GM18517 (cell line): ENCODE data around the gene ATF6.

Source experiments
- ATAC-seq: cut with Tn5 transposase; IDR thresholded peaks from one replicate; pipeline ENCODE4 v1.9.1; 2021; ENCODE audit warnings: mild to moderate bottlenecking, moderate library complexity; ENCODE audit not compliant: unreplicated experiment

ATF6 gene

DNA sequence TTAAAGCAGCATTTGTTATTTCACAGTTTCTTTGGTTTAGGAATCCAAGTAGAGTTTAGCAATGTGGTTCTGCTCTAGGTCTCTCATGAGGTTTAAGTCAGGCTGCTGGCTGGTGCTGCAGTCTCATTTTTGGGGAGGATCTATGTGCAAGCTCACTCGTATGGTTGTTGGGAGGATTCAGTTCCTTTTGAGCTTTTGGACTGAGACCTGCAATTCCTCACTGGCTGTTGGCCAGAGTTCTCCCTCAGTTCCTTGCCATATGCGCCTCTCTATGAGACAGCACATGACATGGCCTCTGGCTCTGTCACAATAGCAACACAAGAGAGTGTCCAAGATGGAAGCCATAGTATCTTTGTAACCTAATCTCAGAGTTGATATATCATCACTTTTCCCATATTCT, 166.5 kb downstream of the ATF6 start:
- ATAC-seq: no peak

DNA sequence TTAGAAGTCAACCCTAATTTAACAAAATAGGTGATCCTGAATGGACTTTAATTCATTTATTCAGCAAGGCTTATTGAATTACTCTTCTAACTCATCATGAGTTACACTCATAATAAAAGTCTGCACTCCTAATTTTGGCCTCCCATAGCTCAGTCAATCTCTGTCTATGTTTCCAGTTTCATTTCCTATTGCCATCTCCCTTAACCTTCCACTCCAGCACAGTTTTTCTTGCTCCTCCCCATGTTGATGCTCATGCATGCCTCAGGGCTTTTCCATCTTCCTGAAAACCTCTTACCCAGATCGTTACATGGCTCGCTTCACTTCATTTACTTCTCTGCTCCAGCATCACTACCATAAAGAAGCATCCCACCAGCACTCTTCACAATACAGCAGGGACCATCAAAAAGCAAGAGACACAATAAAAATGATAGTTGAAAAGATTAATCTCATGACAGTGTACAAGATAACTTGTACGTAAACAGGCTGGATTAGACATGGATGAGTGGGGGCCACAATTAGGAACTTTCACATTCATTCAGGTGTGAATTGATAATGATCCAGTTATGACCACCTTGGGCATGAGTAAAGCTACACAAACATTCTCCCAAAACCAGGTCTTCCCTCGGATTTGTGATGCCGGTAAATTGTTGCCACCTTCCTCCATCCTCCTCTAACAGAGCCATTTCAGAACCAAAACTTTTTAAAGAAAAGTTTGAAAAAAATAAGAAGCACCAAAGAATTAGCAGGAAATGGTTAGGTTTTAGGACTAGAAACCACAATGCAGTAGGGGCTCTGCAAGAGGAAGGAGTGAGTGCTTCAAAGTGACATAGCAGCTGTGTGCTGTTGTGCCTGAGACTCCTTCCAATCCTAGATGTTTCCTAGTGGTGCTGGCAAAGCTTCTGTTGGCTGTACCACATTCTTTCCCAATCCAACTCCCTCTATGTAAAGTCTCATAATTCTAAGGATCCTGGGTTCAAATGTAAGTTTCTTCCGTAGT, 167.8 kb downstream of the ATF6 start:
- ATAC-seq: no peak

DNA sequence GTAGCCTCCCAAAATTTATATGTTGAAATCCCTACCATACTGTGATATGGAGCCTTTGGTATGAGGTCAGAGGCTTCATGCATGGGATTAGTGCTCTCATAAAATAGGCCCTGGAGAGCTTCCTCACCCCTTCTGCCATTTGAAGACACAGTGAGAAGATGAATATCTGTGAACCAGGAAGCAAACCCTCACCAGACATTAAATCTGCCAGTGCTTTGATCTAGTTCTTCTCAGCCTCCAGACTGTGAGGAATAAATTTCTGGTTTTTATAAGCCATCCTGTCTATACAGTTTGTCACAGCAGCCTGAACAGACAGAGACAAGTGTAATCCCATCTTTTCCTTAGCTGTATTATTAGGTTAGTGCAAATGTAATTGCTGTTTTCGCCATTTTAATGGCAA, 169.1 kb downstream of the ATF6 start:
- no peak for ATAC-seq

DNA sequence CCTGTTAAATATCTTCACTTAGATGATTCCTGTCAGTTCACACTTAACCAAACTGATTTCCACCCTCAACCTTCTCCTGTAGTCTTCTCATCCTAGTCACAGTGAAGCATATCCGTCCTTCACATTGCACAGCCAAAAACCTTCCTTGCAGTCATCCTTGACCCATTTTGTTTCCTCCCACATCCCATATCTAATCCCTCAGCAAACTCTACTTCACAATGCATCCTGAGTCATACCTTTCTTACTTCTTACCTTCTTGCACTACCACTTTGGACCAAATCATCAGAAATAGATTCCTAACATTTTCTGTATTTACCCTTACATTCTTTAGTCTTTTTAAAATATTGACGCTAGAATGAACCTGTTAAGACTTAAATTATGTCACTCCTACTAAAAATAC, 170.7 kb downstream of the ATF6 start:
- no peak for ATAC-seq

DNA sequence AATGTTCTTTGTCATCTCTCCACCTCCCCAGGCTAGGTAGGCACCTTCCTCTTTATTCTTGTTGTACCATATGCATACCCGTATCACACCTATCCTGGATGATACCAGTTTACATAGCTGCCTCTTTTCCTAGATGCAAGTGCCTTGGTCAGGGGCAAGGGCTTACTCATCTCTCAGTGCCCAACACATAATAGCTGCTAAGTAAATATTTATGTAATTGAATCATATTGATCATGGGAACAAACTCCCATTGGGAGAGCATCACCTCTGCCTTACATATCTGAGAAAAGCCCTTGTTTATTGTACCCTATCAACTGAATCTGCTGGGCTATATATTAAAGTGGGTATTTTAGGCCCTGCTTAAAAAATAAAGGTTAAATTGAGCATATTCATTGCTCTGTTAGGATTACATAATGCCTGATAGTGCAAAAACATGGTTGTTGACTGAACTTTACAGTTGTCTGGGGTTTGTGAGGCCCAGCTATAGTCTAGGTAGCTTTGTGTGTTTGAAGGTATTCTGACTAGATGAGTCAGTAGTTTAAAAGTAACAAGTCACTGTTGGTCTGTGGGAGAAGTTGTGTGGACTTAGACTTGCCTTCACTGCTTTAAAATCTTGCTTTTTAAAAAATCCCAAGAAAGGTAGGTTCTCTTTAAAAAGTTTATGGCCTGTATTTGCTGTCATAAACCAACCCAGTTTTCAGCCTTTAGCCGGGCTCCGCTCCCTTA, 174.9 kb downstream of the ATF6 start:
- ATAC-seq: no peak

DNA sequence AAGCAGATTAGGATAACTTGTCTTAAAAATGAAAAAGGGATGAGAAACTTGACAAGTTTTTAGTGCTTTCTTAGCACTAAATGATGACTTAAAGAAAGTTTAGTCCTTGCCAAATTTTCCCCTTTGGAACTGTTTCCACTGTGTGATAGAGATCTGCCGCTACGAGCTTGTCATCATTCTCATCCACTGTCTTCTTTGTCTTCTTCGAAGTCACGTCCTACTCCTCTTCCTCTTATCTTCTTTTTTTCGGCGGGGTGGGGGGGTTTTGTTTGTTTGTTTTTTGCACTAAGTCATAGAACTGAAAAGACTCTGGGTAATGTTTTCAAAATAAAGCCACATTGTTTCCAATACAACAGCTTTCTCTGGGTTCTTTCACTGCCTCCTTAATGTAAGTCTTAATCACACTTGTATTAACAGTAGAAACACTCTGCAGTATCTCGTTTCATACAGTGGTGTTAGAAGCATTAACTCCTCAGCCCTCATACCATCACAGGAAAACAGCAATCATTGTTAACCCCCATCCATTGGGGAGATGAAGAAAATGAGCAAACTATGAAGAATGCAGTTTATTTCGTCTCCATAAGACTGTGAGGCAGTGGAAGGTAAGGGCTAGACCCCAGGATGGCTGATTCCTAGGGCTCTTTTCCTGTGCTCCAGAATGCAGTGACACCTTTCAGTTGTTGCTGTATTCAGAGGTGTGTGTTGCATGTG, 175.8 kb downstream of the ATF6 start:
- no peak for ATAC-seq

DNA sequence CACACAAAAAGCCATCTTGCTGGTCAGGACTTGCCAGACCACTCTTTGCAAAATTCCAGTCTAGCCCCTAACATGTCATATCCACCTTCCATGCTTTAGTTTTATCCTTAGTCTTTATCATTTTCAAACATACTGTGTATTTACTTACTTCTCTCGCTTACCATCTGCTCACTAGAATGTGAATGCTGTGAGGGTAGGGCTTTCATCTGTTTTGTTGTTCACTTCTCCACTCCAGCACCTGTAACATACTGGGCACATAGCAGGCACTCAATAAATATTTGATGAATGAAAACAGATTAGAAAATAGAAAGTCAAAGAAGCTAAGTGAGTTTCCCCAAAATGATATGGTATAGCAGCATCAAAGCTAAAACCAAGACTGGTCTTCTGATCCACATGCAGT, 177.6 kb downstream of the ATF6 start:
- no peak for ATAC-seq

DNA sequence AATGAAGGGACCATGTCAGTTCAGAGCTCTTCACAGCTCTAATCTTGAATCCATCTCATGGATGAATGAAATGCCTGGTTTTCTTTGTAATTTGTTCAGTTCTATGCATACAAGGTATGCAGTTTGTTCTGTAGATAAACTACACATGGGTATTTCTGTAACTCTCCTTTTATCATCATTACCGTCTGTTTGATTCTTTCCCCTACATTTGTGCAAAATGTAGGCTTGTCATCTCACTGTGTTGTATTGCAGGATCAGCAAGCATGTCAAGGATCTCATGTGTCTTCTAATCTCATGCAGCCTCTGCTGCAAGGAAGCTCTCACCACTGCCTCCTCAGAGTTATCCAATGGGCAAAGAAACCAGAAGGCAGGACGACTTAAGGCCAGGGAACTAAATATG, 178.3 kb downstream of the ATF6 start:
- no peak for ATAC-seq

DNA sequence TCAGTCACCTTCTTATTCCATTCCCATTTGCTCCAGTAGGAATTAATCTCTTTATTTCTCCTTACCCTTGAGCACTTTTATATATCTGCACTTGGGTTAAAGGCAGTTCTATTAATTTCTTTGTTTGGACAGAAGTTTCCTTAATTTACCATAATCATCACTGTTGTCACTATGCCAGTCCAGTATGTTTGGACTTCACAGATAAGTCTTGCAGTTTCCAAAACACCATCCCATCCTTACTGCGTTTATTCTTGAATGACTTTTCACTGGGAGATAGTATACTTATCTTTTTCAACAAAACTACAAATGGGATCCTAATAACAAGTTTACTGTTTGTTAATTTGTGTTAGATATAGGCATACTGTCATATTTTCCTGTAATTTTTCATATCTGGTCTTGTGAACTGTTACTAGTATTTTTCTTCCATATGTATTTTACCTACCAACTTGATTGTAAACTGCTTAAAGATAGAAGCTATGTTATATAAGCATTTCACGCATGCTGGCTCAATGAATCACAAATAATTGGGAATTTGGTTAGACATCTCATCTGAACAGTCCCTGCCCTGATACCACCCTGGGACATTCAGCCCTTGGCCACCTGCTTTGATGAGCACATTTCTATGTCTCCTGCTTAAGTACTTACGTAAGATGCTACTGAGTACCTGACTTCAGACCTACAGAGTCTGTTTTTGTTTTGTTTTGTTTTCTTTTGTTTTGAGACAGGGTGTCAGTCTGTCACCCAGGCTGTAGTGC, 179.4 kb downstream of the ATF6 start:
- ATAC-seq: no peak

DNA sequence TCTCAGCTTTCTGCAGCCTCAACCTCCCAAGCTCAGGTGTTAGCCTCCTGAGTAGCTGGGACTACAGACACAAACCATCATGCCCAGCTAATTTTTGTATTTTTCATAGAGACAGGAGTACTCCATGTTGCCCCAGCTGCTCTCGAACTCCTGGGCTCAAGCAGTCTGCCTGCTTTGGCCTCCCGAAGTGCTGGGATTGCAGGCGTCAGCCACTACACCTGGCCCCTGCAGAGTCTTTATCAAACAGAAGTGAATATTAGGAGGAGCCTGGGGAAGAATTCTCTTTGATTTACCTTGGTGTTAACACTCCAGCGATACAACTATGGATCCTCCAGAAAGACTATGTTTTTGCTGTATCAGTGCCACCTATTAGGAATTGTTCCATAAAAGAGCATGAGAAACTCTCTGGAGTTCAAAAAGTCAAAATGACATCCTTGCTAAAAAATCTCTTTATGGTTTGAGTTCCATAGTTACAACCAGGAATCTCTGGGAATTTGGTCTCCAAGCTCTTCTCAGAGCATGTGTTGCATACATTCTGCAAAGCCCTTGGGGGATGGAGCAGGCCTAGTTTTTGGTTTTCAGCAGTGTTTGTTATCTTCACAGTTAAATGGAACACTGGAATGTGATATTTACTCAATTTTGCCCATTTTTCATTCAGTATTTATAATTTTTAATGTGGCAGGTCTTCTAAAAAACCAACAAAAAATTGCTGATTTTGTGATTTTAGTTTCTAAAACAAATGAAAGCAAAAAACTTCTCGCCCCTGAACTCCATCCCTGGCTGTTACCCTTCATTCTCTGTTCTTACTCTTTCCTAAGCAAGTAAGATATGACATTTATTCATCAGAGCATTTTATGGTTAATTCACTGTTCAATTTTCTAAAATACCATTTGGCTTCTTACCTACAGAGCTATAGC, 180.2 kb downstream of the ATF6 start:
- ATAC-seq: no peak

DNA sequence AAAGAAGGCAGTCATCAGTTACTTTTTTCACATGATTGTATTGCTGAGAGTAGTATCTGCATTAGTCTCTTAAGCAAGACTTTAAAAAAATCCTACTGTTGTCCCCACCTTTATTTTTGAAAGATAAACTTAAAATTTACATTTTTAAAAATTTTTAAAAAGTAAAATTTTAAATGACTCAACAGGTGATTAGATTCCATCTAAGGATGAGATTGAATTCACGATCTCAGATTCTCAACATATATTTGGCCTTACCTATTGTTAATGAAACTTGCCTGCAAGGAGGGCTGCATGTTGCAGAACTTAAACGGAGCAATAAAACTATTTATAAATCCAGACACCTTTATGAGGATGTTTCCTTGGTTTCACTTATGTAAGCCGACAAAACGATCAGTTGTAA, 182.3 kb downstream of the ATF6 start:
- no peak for ATAC-seq

DNA sequence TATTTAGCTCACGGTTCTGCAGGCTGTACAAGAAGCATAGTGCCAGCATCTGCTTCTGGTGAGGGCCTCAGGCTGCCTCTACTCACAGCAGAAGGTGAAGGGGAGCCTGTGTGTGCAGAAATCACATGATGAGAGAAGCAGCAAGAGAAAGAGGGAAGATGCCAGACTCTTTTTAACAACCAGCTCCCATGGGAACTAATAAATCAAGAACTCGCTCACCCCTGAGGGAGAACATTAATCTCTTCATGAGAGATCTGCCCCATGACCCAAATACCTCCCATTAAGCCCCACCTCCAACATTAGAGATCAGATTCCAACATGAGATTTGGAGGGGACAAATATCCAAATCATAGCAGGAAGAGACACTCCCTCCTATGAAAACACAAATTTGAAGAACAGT, 183.4 kb downstream of the ATF6 start:
- ATAC-seq: no peak

DNA sequence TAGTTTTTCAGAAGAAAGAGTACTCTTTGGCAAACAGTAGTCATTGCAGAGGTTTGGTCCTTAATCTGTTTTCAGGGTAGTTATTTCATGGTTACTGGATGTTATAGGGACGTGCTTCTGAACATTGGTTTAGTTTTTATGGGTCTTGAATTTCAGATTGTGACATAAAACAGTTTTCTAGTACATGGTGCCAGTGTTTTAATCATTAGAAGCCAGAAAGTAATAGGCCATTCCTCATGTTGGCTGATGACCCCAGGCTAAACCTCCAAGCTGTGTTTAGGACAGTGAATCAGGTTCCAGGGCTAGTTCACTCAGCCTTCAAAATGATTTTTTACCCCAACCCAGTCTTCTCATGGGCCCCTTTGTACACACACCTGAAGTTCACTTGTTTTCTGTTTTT, 184.3 kb downstream of the ATF6 start:
- no peak for ATAC-seq

DNA sequence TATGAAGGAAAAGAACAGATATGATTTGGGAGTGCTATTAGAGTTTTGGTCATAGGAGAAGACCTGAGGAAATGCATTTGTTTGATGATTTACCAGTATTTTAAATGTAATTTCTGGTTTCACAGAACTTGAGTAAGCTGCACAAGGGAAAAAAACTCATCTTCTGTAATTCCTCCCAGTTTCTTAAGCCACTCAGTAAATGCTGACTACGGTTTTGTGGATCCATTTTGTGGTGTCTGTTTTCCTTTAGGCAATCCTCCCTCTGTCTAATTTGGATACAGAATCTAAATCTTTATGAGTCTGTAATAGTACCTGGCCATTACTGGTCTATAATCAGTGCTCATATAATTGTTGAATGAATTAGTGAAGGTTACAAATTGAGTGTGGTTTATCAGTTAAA, 185.5 kb downstream of the ATF6 start:
- no peak for ATAC-seq

DNA sequence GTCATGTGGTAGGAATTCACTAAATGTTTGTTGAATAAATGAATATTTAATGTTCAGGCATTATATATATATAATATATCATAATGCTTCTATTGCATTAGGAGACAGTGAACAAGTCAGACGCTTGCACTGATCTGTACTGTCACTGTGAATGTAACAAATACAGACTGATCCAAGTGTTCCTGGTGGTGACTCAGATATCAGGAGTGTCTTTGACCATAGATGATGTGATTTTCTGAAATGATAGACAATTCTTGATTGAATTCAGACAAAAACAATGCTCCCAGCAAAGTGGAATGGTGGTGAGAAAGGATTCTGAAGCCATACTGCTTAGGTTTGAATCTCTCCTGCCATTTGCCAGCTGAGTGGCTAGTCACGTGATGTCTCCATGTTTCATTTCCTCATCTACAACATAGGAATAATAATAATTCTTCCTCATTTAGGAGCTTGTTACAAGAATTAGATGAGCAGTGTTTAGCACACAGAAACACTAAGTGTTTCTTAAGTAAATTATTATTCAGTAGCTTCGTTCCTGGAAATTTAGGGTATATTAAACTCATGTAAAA, 186.6 kb downstream of the ATF6 start:
- no peak for ATAC-seq

DNA sequence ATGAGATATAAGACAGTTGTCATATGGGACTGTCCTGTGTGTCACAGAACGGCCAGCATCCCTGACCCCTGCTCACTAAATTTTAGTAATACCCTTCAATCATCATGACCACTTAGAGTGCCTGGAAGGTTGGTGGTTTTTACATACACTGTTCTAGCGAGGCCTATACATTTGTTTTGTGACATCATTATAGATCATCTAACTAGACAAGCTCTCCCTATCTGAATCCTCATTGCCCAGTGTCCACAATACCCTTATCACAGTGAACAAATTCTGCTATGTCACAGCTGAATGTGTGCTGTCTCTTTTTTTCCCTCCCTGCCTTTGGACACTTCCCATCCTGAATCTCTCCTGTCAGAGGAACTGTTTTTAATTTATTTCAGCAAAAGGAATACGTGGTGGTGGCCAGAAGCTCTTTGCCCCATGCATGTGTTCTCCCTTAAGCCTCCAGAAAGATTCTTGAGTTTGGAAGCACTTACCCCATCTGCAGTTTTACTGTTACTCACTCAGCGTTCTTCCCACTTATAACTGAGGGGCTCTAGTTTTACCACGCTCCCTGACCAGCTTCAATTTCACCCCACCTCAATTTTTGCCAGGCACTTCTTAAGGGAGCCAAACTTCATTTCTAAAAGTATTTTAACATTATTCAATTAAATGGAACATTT, 187.3 kb downstream of the ATF6 start:
- ATAC-seq: no peak

DNA sequence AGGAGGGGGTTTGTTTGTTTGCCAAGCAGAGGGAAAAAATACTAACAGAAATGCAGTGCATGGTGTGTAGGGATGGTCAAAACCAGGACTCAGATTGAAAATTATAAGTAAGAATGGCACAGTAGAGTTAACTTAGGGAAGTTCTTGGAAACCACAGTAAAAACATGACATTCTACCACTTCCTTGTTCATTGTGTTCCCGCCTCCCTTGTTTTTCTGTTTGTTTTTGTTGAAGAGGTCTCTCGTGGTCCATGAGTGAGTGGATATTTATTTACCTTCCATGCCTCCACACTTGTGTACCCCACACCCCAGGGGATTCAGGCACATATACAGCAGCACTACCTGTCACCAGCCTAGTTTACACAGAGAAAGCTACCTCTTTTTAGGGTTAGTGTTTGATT, 187.9 kb downstream of the ATF6 start:
- no peak for ATAC-seq

DNA sequence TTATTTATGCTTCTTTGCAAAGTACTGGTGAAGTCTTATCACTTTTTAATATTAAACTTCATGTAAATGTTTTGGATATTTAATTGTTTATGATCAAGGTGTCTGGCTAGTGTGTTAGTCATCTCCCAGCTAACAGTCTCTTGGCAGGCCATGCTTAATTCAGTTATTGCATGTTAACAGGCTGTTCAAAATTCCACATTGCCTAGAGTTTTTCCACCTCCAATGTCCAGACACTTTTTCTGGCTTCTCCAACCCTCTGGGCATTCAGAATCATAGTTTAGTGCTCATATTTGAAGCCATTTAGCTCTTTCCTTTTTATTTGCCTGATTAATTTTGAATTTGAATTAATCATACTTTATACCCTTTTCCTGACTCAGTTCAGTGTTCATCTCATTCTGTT, 188.3 kb downstream of the ATF6 start:
- no peak for ATAC-seq

DNA sequence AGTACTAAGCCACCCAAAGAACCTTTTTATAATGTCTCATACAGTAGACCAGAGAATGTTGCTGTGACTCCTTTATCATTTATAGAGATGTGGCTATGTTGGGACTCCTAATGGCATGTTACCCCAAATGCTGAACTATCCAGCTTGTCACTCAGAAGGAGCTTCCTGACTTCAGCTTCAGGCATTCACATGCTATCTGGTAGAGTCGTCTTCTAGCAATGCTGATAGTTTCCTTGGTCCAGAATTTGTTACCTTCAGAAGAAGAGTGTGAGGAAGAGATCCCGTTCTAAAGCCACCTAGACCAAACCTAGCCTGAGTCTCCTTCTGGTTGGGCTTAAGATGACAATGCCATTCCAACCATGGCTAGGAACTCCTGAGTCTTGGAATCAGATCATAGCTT, 189.5 kb downstream of the ATF6 start:
- no peak for ATAC-seq
